Erythroblast (primary cell): ENCODE results near the gene UPF1.

Experiments
- DNase-seq, 2 experiments: peaks; one replicate each; lab custom pipeline; 2025; lab: John Stamatoyannopoulos, UW
- GATA1 ChIP-seq: IDR thresholded peaks from 2 replicates; pipeline ENCODE4 v1.6.1; 2011; ENCODE audit warnings: low read depth, mild to moderate bottlenecking, control low read depth, low read length, moderate library complexity
- POLR2A ChIP-seq: IDR thresholded peaks from 2 replicates; pipeline ENCODE4 v1.6.1; 2011; ENCODE audit warnings: mild to moderate bottlenecking, low read length

UPF1 gene

GRCh38 chr19:18831524-18832305, at the start of gene UPF1:
TSS of gene UPF1 (plus strand) at chr19:18831959. CDS start at chr19:18832210, 251 bp downstream.
- DNase-seq = peak; percentile 97 to 99

GRCh38 chr19:18782559-18783225, 49.1 kb upstream of the UPF1 start:
- no peak for DNase-seq

More at GRCh38 chr19:18831524-18832305, at the start of gene UPF1:
- TF ChIP-seq POLR2A (peak; percentile 90), GATA1 (no peak)

DNA sequence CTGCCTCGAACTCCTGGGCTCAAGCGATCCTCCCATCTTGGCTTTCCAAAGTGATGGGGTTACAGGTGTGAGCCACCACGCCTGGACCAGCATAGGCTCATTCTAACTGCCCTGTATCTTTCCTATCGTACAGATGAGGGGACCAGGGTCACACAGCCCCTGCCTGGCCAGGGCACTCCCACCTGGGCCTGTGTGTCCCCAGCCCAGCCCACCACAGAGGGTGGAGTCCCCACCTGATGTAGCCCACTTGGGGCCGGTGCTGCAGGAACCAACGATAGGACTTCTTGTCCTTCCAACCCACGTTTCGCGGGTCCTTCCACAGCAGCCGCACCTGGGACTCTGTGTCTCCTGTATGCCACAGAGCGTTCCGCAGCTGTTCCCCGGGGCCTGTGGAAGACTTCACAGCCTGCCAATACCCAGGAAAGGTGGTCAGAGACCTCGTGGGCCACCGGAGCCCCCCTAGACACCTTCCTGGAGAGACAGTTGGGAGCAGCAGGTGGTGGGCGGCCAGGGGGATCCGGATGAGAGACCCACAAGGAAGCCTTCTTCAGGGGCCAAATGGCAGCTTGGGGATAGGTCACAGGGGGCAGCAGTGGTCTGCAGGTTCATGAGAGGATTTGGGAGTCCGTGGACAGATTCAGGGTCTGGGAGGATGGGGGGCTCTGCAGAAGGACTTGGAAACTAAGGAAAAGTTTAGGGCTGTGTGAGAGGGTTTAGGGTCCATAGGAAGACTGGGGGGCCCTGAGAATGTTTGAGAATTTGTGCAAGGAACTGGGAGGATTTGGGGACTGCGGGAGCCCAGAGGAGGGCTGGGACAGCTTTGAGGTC, 47.6 kb upstream of the UPF1 start:
- no peak for TF ChIP-seq GATA1
- no peak for TF ChIP-seq POLR2A
- no peak for DNase-seq

More at GRCh38 chr19:18782559-18783225, 49.1 kb upstream of the UPF1 start:
- TF ChIP-seq POLR2A (no peak), GATA1 (no peak)

- no peak for DNase-seq
- TF ChIP-seq POLR2A (no peak), GATA1 (no peak)
Observed at GRCh38 chr19:18784786-18785120, 47.0 kb upstream of the UPF1 start.

GRCh38 chr19:18785179-18786124, 46.3 kb upstream of the UPF1 start:
- peak; percentile 87 to 95 for DNase-seq
- TF ChIP-seq GATA1 (no peak), POLR2A (no peak)

GRCh38 chr19:18788529-18789421, 43.0 kb upstream of the UPF1 start:
- TF ChIP-seq GATA1 (no peak), POLR2A (no peak)
- no peak for DNase-seq

- TF ChIP-seq GATA1 = no peak
- TF ChIP-seq POLR2A = no peak
- no peak for DNase-seq
Observed at GRCh38 chr19:18789422-18789869, 42.3 kb upstream of the UPF1 start.

GRCh38 chr19:18789883-18790565, 41.7 kb upstream of the UPF1 start:
- DNase-seq = no peak
- TF ChIP-seq GATA1 = no peak
- no peak for TF ChIP-seq POLR2A

DNA sequence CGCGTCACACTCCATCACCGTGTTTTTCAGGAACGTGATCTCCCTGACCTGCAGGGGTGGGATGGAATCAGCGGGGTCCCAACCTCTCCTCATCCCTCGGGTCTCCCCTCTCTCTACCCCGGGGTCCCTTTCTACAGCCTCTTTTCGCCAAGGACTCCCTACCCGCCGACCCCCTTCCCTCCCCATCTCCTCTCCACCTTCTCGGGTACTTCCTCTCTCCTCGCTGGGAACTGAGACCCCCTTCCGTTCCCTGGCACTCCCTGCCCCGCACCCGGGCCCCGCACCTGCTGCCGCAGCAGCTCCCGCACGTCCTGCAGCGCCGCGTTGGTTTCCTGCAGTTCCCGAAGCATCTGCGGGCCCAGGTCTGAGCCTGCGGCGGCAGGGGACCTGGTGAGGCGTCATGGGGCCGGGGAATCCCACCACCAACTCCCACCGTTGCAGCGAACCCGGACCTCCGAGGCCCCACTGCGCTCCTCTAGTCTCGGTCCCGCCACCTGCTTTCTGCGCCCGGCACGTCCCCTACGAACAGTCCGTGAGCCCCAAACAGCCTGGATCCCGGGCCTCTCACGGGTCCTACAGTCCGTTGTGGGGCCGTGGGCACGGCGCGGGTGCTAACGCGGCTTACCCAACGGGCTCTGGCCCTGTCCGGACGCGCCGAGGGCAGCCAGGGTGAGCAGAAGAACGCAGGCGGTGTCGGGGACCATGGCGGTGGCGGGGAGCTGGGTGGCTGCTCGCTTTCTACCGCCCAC, 41.0 kb upstream of the UPF1 start, which contains the start of gene COMP:
COMP (minus strand) TSS at position 740 of the 749 bp plus-strand sequence; CDS start at position 704, 36 bp downstream.
- TF ChIP-seq POLR2A (no peak), GATA1 (no peak)
- DNase-seq = no peak

DNA sequence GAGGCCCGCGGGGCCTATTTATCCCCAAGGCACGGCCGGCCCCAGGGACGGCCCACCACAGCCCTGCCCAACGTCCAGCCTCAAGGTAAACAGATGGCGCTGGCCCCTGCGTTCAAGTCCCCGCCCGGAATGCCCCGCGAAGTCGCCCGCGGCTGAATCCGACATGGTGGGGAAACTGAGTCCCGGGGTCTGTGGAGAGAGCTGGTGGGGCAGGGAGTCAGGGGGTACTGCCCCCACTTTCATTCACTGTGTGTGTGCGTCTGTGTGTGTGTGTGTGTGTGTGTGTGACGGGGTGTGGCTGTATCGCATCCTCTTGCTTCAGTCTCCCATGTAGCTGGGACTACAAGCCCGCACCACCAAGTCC, 40.5 kb upstream of the UPF1 start:
- TF ChIP-seq GATA1 (no peak), POLR2A (no peak)
- DNase-seq = no peak

GRCh38 chr19:18792661-18793060, 39.1 kb upstream of the UPF1 start:
- DNase-seq = no peak
- no peak for TF ChIP-seq GATA1
- TF ChIP-seq POLR2A = no peak
